DMS79 (cell line): ENCODE measurements around the gene TGM3.

Source experiments
- DNase-seq: peaks from one replicate; lab custom pipeline; 2025; lab: John Stamatoyannopoulos, UW

TGM3 gene

GRCh38 chr20:2307136-2307535, 11.3 kb downstream of the TGM3 start:
- DNase-seq, result no peak

GRCh38 chr20:2311329-2311728, 15.5 kb downstream of the TGM3 start:
- no peak for DNase-seq

- no peak for DNase-seq
Measured at GRCh38 chr20:2312876-2313275, 17.1 kb downstream of the TGM3 start.

GRCh38 chr20:2313316-2313715, 17.5 kb downstream of the TGM3 start:
- DNase-seq, result no peak

- no peak for DNase-seq
Measured at GRCh38 chr20:2314759-2315439, 19.1 kb downstream of the TGM3 start.

- no peak for DNase-seq
Measured at GRCh38 chr20:2315440-2315778, 19.6 kb downstream of the TGM3 start.

GRCh38 chr20:2316847-2317495, 21.2 kb downstream of the TGM3 start:
- DNase-seq, result no peak

GRCh38 chr20:2320813-2321658, 25.2 kb downstream of the TGM3 start:
- no peak for DNase-seq

- no peak for DNase-seq
Measured at GRCh38 chr20:2323051-2323450, 27.2 kb downstream of the TGM3 start.

GRCh38 chr20:2326046-2326445, 30.2 kb downstream of the TGM3 start:
- DNase-seq, result no peak

GRCh38 chr20:2327620-2328555, 32.1 kb downstream of the TGM3 start:
- no peak for DNase-seq

- no peak for DNase-seq
Measured at GRCh38 chr20:2329286-2329685, 33.5 kb downstream of the TGM3 start.

- DNase-seq, result no peak
Measured at GRCh38 chr20:2330090-2330695, 34.4 kb downstream of the TGM3 start.

GRCh38 chr20:2331106-2331505, 35.3 kb downstream of the TGM3 start:
- DNase-seq, result no peak

- no peak for DNase-seq
Measured at GRCh38 chr20:2331901-2332565, 36.2 kb downstream of the TGM3 start.

GRCh38 chr20:2332711-2333110, 36.9 kb downstream of the TGM3 start:
- no peak for DNase-seq

- no peak for DNase-seq
Measured at GRCh38 chr20:2333821-2334220, 38.0 kb downstream of the TGM3 start.

- DNase-seq, result no peak
Measured at GRCh38 chr20:2335096-2335870, 39.5 kb downstream of the TGM3 start.

- DNase-seq, result no peak
Measured at GRCh38 chr20:2336471-2336870, 40.7 kb downstream of the TGM3 start.

GRCh38 chr20:2337142-2337541, 41.3 kb downstream of the TGM3 start:
- no peak for DNase-seq
